Brain microvascular endothelial cell (primary cell): ENCODE results near the gene CD72.

Experiments used
- DNase-seq: peaks from one replicate; pipeline ENCODE4 v3.0.0-alpha.2; 2020
- H3K27ac ChIP-seq: fragments of 250-450 bp; sonication (Bioruptor Pico); 2 replicates; pipeline ENCODE4 v1.5.1; 2020; ENCODE audit warnings: mild to moderate bottlenecking, moderate library complexity
- H3K27me3 ChIP-seq: fragments of 250-450 bp; sonication (Bioruptor Pico); replicated peaks from 2 replicates; pipeline ENCODE4 v1.5.1; 2020; ENCODE audit warnings: mild to moderate bottlenecking
- H3K36me3 ChIP-seq: fragments of 250-450 bp; sonication (Bioruptor Pico); replicated peaks from 2 replicates; pipeline ENCODE4 v1.5.1; 2020; ENCODE audit warnings: mild to moderate bottlenecking
- H3K4me3 ChIP-seq: 2 replicates; pipeline ENCODE4 v1.5.1; 2011; ENCODE audit warnings: low read depth, mild to moderate bottlenecking, control low read depth, low read length, moderate library complexity
- in situ Hi-C: cut with HindIII; loops from 2 replicates; pipeline ENCODE4 v1.10.0; 2017; ENCODE audit warnings: low sequenced_read_pairs, low pct_ligation_motif_present
- TF ChIP-seq, protein P1 (sequence below): IDR thresholded peaks from 2 replicates; pipeline ENCODE4 v1.5.1; 2011; ENCODE audit warnings: low read depth, mild to moderate bottlenecking, moderate library complexity, low read length, control low read depth, inconsistent platforms; ENCODE audit errors: missing control alignments

Gene CD72

DNA sequence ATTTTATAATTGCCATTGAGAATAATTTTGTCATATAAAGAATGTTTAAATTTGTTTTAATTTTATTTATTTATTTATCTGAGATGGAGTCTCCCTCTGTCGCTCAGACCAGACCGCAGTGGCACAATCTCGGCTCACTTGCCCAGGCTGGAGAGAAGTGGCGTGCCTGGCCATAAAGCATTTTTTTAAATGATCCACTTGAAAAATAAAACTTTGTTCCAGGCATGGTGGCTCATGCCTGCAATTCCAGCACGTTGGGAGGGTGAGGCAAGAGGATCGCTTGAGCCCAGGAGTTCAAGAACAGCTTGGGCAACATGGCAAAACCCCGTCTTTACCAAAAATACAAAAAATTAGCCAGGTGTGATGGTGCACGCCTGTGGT, 34.6 kb upstream of the CD72 start:
- TF ChIP-seq, protein P1, sequence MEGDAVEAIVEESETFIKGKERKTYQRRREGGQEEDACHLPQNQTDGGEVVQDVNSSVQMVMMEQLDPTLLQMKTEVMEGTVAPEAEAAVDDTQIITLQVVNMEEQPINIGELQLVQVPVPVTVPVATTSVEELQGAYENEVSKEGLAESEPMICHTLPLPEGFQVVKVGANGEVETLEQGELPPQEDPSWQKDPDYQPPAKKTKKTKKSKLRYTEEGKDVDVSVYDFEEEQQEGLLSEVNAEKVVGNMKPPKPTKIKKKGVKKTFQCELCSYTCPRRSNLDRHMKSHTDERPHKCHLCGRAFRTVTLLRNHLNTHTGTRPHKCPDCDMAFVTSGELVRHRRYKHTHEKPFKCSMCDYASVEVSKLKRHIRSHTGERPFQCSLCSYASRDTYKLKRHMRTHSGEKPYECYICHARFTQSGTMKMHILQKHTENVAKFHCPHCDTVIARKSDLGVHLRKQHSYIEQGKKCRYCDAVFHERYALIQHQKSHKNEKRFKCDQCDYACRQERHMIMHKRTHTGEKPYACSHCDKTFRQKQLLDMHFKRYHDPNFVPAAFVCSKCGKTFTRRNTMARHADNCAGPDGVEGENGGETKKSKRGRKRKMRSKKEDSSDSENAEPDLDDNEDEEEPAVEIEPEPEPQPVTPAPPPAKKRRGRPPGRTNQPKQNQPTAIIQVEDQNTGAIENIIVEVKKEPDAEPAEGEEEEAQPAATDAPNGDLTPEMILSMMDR, result no peak
- H3K27ac ChIP-seq, result no peak overlapping the region
- in situ Hi-C loops, result no loop called here

DNA sequence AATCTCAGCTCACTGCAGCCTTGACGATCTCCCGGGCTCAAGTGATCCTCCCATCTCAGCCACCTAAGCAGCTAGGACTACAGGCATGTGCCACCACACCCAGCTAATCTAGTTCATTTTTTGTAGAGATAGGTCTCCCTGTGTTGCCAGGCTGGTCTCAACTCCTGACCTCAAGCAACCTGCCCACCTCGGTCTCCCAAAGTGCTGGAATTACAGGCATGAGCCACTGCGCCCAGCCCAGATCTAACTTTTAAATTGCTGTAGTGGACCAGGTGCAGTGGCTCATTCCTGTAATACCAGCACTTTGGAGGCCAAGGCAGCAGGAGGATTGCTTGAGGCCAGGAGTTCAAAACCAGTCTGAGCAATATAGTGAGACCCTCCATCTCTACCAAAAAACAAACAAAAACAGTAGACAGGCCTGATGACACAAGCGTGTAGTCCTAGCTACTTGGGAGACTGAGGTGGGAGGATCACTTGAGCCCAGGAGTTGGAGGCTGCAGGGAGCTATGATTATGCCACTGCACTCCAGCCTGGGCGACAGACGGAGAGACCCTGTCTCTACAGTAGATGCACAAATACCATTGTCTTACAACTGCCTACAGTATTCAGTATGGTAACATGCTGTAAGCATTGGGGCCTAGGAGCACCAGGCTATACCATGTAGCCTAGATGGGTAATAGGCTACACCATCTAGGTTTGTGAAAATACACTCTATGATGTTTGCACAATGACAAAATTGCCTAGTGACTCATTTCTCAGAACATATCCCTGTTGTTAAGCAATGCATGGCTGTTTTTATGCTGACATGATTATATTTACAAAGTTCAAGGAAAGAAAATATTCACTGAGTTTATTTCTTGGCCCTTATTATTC, 34.0 kb upstream of the CD72 start:
- DNase-seq, result no peak
- in situ Hi-C loops, result no loop called here
- no peak overlapping the region for H3K4me3 ChIP-seq
- TF ChIP-seq, protein P1, result no peak
- H3K27me3 ChIP-seq, result no peaks in the 10 kb centered on the region
- H3K27ac ChIP-seq, result no peak overlapping the region
- H3K36me3 ChIP-seq, result no peaks in the 10 kb centered on the region

More for the DNA sequence above, 34.6 kb upstream of the CD72 start:
- DNase-seq, result no peak
- Histone ChIP-seq H3K36me3 (no peaks in the 10 kb centered on the region), H3K4me3 (no peak overlapping the region), H3K27me3 (no peaks in the 10 kb centered on the region)

DNA sequence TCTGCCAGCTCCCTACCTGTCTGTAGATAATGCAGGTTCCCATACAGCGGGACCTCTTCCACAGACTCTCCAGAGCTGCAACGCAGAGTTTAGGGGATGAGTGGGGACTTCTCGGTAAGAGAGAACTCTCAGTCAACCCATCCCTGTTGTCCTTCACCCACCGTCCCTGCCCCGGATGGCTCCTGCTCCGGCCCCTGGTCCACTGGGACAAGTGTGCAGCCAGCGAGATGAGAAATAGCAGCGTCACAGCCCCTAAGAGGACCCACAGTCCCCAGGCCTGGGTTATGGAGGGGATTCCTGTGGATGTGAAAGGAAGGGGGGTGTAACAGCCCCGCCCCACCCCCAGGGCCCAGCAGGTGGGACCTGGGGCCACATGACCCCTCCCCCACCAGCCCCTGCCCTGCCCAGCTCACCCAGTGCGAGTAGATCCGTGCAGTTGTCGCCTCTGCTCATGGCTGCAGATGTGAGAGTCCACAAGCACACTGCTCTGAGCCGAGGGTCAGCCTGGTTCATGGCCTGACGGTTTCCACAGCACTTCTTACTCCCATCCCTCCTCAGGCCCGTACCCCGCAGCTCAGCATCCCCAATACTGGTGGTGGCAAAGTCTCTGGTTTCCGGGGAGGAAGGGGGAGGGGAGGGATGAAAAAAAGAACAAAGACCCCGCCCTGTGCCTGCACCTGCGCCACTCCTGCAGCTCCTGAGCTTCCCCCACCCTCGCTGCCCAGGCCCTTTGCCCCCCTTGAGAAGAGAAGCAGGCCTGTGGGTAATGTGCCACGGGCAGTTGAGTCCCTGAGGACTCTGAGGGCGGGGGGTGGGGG, 32.3 kb upstream of the CD72 start, which contains the start of gene SIT1:
TSS of gene SIT1 (minus strand) at position 591 of the 818 bp plus-strand sequence. CDS start at position 513, 78 bp downstream.
- no peak for DNase-seq
- Histone ChIP-seq H3K4me3 (no peak within 1 kb of the TSS), H3K36me3 (no peaks in the 10 kb centered on the region), H3K27ac (no peak within 1 kb of the TSS), H3K27me3 (no peaks in the 10 kb centered on the region)
- in situ Hi-C loops, result no loop called here
- TF ChIP-seq, protein P1, result no peak

DNA sequence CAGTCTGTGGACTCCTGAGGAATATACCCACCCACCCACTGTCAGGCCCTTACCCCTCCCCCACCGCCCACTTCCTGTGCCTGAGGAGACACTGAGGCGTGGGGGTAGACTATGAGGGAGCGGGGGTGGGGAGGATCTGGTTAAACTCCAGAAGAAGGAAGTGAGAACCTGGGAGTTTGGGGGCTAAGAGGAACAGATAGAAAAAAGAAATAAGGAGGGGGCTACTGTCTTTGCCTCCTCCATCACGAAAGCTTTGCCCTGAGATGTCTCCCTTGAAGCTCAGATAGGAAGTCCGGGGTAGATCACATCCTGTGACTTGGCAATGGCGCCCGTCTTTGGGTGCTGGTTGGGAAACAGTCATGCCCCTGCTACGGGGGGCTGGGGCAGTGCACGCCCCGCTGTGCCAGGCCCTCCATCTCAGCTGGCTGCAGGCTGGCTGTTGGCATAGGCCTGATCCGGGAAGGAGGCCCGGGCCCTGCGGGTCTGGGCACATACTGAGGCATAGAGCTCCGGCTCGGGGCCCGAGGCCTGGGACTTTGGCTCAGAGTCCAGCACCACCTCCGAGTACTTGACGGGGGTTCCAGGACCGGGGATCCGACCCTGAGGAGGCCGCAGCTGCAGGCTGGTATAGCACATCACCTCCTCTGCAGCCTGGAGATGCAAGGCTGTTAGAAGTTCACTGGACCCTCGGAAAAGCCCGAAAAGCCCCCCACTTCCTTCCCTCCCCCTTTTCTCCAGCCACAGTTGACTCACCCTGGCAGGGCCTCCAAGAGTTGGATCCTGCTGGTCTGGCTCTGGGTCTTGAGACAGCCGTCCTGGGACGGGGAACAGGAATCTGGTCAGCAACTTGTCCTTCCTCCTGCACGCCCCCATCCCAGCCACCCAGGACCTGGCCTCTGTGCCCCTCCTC, 31.5 kb upstream of the CD72 start:
- Histone ChIP-seq H3K36me3 (no peaks in the 10 kb centered on the region), H3K27me3 (no peaks in the 10 kb centered on the region), H3K4me3 (no peak overlapping the region), H3K27ac (no peak overlapping the region)
- in situ Hi-C loops, result no loop called here
- TF ChIP-seq, protein P1, result no peak
- DNase-seq, result no peak

DNA sequence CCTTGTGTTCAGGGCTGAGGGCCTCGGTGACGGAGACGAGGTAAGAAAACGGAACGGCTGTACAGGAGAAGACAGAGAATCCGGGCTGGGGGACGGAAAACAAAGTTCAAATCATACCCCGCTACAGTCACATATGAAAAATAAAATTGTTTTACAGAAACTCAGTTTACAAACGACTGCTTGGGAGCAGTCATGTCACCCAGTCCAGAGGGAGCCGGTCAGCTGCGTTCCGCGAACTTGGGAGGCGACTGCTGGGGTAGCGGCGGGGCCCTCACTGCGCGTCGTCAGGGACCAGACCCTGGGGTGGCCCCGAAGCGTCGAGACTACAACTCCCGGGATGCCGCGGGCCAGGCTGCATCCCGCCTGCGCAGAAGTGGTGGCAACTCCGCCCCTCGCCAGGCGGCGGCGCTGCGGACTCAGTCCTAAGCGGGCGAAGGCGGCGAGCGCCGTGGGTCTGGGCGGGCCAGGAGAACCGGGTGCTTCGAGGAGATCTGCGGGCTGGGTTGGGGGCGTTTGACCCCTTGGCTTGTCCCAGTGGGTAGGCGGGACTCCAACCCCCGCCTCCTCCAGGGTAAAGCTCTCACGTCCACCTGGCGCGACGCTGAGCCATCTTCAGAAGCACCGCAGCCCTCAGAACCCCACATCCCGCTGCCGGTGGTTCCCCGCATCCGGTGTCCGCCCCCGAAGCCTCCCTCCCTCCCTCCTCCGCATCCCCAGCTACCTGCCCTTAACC, 28.5 kb upstream of the CD72 start:
- Histone ChIP-seq H3K27ac (no peak overlapping the region), H3K4me3 (peak overlapping the region; percentile 71), H3K36me3 (no peaks in the 10 kb centered on the region), H3K27me3 (no peaks in the 10 kb centered on the region)
- DNase-seq, result peak; percentile 81
- in situ Hi-C loops, result no loop called here
- TF ChIP-seq, protein P1, result peak; percentile 82
